ENCODE data around the gene CYTIP.
A peak's percentile ranks its signal among the peaks of the same experiment; 100 is the strongest.

Gene CYTIP

DNA sequence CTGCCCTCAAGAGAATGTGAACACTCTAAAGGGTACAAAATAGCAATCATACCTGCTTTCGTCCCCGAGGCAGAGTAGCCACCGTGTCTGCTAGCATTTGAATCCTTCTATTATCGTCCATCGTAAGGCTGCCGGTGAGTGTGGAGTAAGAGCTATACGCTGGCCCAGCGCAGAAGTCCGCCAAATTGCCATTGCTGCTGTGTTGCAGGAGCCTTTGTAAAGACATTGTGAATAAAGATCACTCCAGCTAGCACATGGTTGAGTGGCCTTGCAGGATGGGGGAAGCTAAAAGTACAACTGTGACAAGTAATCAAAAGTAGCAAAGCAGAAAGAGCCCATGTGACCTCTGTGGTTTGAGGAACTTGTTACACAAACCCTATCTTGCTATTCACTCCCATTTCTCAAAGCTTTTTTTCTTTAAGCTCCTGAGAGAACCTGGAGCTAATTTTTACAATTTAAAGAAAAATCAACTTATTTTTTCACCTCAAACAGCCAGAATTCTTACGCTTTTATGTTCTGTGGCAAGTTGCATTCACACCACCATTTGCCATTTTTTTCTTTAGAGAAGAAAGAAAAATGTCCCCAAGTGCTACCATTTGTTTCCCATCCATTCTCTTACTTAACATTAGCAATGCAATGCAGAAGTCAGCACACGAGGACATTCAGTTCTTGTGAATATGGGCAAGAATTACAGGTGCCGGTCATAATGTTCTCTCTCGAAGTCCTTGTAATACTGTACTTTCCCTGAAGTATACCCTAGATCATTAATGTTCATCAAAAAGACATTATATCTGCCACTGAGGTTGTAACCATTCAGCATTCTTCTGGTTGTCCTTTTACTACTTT, at the start of gene CYTIP:
Gene CYTIP, minus strand, starts transcription at position 295 of the 846 bp plus-strand sequence. Its CDS starts 69 bp downstream, at position 226.
- TF ChIP-seq RAD21 (IDR thresholded peaks at IDR 0.05; ENCODE audit: low read depth): no peak
- no peak for TF ChIP-seq NFIC (IDR thresholded peaks at IDR 0.05)
- TF ChIP-seq CEBPB (IDR thresholded peaks at IDR 0.05): no peak
- TF ChIP-seq EP300 (IDR thresholded peaks at IDR 0.05; ENCODE audit: borderline replicate concordance): no peak
- no peak for TF ChIP-seq EGR1 (IDR thresholded peaks at IDR 0.05)
- no peak for TF ChIP-seq TEAD4 (IDR thresholded peaks at IDR 0.05)
- no peak for TF ChIP-seq YY1 (IDR thresholded peaks at IDR 0.05; ENCODE audit: low read depth)
- no peak for TF ChIP-seq REST (IDR thresholded peaks at IDR 0.05; ENCODE audit: low read depth)
- TF ChIP-seq MAX (IDR thresholded peaks at IDR 0.05): no peak
- TF ChIP-seq CREB1 (IDR thresholded peaks at IDR 0.05; ENCODE audit: low read depth): no peak
- TF ChIP-seq FOXM1 (IDR thresholded peaks at IDR 0.05; ENCODE audit: borderline replicate concordance, low read depth): no peak
- TF ChIP-seq ZBTB7A (IDR thresholded peaks at IDR 0.05; ENCODE audit: low read depth): no peak
- TF ChIP-seq, protein P1, sequence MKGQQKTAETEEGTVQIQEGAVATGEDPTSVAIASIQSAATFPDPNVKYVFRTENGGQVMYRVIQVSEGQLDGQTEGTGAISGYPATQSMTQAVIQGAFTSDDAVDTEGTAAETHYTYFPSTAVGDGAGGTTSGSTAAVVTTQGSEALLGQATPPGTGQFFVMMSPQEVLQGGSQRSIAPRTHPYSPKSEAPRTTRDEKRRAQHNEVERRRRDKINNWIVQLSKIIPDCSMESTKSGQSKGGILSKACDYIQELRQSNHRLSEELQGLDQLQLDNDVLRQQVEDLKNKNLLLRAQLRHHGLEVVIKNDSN (IDR thresholded peaks at IDR 0.05): no peak
- no peak for TF ChIP-seq TAF1 (IDR thresholded peaks at IDR 0.05; ENCODE audit: low read depth)
- no peak for TF ChIP-seq TCF12 (IDR thresholded peaks at IDR 0.05; ENCODE audit: low read depth)

DNA sequence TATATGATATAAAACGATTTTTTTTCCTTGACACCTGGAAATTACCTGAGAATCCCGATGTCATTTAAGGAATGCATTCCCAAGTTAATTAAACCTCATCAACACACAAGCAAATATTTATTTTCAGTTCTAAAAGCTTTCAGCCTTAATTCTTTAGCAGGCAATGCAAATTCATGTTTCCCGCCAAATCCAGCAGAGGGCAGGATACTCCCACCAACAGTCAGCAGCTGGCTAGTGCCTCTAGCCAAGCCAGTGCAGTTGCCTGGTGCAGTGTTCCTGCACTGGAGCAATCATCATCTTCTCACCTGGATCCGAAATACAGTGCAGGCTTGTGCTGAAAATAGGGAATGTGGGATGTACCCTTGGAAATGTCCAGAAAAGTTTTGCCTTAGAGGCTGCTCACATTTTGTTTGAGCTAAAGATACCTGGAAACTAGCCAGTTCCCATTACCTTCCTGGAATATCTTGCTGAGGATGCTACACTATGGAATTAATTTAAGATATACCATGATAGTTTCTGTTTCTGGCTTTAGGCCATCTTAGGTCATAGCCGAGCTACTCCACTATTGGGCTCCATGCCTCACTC, 48.4 kb upstream of the CYTIP start:
- TF ChIP-seq NFIC (IDR thresholded peaks at IDR 0.05) (peak; percentile 12; the same call in 1 of the 2 replicates), CREB1 (IDR thresholded peaks at IDR 0.05; ENCODE audit: low read depth) (no peak), CEBPB (IDR thresholded peaks at IDR 0.05) (no peak), TEAD4 (IDR thresholded peaks at IDR 0.05) (no peak), ZBTB7A (IDR thresholded peaks at IDR 0.05; ENCODE audit: low read depth) (no peak), EP300 (IDR thresholded peaks at IDR 0.05; ENCODE audit: borderline replicate concordance) (no peak), RAD21 (IDR thresholded peaks at IDR 0.05; ENCODE audit: low read depth) (peak; percentile 86), MAX (IDR thresholded peaks at IDR 0.05) (no peak)

- TF ChIP-seq CEBPB (IDR thresholded peaks at IDR 0.05): no peak
- TF ChIP-seq REST (IDR thresholded peaks at IDR 0.05; ENCODE audit: low read depth): no peak
- TF ChIP-seq TAF1 (IDR thresholded peaks at IDR 0.05; ENCODE audit: low read depth): no peak
- TF ChIP-seq RAD21 (IDR thresholded peaks at IDR 0.05; ENCODE audit: low read depth): no peak
- no peak for TF ChIP-seq TCF12 (IDR thresholded peaks at IDR 0.05; ENCODE audit: low read depth)
- TF ChIP-seq ZBTB7A (IDR thresholded peaks at IDR 0.05; ENCODE audit: low read depth): no peak
- TF ChIP-seq, protein P1 (IDR thresholded peaks at IDR 0.05): no peak
- no peak for TF ChIP-seq YY1 (IDR thresholded peaks at IDR 0.05; ENCODE audit: low read depth)
- no peak for TF ChIP-seq CREB1 (IDR thresholded peaks at IDR 0.05; ENCODE audit: low read depth)
- no peak for TF ChIP-seq NFIC (IDR thresholded peaks at IDR 0.05)
- no peak for TF ChIP-seq MAX (IDR thresholded peaks at IDR 0.05)
- TF ChIP-seq FOXM1 (IDR thresholded peaks at IDR 0.05; ENCODE audit: borderline replicate concordance, low read depth): no peak
- no peak for TF ChIP-seq EGR1 (IDR thresholded peaks at IDR 0.05)
- no peak for TF ChIP-seq TEAD4 (IDR thresholded peaks at IDR 0.05)
Observed at GRCh38 chr2:157489983-157490382, 46.1 kb upstream of the CYTIP start.

DNA sequence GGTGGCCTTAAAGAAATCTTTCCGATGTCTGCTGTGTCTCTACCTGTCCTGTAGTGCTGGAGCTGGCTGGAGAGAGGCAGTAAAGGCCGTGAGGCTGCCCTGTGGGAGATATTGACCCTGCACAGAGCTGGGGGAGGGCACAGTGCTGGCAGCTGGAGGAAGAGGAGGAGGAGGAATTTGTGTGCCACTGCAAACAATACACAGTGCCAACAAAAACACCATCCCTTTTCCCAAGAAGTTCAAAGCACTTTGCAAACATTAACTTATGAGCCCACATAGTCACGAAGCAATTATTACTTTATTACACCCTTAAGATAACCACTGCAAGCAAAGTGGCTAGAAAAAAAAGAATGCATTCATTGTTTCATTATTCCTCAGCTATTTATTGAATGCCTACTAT, 45.0 kb upstream of the CYTIP start:
- TF ChIP-seq CEBPB (IDR thresholded peaks at IDR 0.05) (no peak), TEAD4 (IDR thresholded peaks at IDR 0.05) (no peak), ZBTB7A (IDR thresholded peaks at IDR 0.05; ENCODE audit: low read depth) (no peak), NFIC (IDR thresholded peaks at IDR 0.05) (no peak), TCF12 (IDR thresholded peaks at IDR 0.05; ENCODE audit: low read depth) (no peak), CREB1 (IDR thresholded peaks at IDR 0.05; ENCODE audit: low read depth) (no peak), FOXM1 (IDR thresholded peaks at IDR 0.05; ENCODE audit: borderline replicate concordance, low read depth) (no peak)
- TF ChIP-seq, protein P1 (IDR thresholded peaks at IDR 0.05): no peak
